Prostate gland (tissue), 2 donors: ENCODE results near the gene C2.

ENCODE experiments used
- POLR2A ChIP-seq: fragments of 450-650 bp; IDR thresholded peaks from one replicate; pipeline ENCODE4 v1.6.1; 2016; ENCODE audit warnings: antibody characterized with exemption, mild to moderate bottlenecking
- TF ChIP-seq, protein P1 (sequence below), 4 experiments: fragments of 200-600 bp in 2 of 4; fragments of 450-650 bp in 2 of 4; sonication (generic) in 2 of 4; IDR thresholded peaks; 1 replicate in 3 of 4; 2 replicates in 1 of 4; pipeline ENCODE4 v1.5.1; 2016 to 2019; ENCODE audit warnings: antibody characterized with exemption in 4 of 4, mild to moderate bottlenecking in 2 of 4, moderate library complexity in 2 of 4

- TF ChIP-seq, protein P1, sequence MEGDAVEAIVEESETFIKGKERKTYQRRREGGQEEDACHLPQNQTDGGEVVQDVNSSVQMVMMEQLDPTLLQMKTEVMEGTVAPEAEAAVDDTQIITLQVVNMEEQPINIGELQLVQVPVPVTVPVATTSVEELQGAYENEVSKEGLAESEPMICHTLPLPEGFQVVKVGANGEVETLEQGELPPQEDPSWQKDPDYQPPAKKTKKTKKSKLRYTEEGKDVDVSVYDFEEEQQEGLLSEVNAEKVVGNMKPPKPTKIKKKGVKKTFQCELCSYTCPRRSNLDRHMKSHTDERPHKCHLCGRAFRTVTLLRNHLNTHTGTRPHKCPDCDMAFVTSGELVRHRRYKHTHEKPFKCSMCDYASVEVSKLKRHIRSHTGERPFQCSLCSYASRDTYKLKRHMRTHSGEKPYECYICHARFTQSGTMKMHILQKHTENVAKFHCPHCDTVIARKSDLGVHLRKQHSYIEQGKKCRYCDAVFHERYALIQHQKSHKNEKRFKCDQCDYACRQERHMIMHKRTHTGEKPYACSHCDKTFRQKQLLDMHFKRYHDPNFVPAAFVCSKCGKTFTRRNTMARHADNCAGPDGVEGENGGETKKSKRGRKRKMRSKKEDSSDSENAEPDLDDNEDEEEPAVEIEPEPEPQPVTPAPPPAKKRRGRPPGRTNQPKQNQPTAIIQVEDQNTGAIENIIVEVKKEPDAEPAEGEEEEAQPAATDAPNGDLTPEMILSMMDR (IDR thresholded peaks at IDR 0.05), result no peak
- no peak for TF ChIP-seq POLR2A
These were observed 21.4 kb upstream of the C2 start for GRCh38 chr6:31906122-31906521.
